Measurements from ENCODE around the gene CCDC194.

GRCh38 chr19:17385878-17386611 is 8.0 kb downstream of the CCDC194 start:
- TF ChIP-seq CTCF (IDR thresholded peaks at IDR 0.05) (peak; percentile 86 to 89), POLR2A (IDR thresholded peaks at IDR 0.05) (no peak), EP300 (IDR thresholded peaks at IDR 0.05) (no peak)

All from suprapubic skin (tissue), 3 donors.